ENCODE measurements around the gene PTEN. TPM values are rescaled to one million over a fixed set of nuclear protein-coding genes. Genes with fewer than 3 reads are reported as not detected.

The PTEN gene
- total RNA-seq, 4 donors from 2014 or later, result 78.6 to 184 (median 129) TPM

GRCh38 chr10:87872828-87873227 is 9.4 kb downstream of the PTEN start:
- no peak overlapping the region for H3K27ac ChIP-seq
- peaks cover 0 to 3% (median 0%) of the 10 kb centered on the region in 4 donors for H3K36me3 ChIP-seq
- in situ Hi-C loops (cut with MboI; ENCODE audit: low pct_ligation_motif_present in 1 of 4, low pct_unique_long_range_greater_than_20kb in 1 of 4, low sequenced_read_pairs in 3 of 4) (loop anchor here in 3 of 4 donors (25.0 kb wide), 3 partner anchors 239 to 514 kb away; no protein-coding TSS in a partner anchor), intact Hi-C loops (cut with DNase I; ENCODE audit: low total_unique reads) (no loop called here)
- TF ChIP-seq EP300 (IDR thresholded peaks at IDR 0.05; ENCODE audit: low read depth), result no peak
- no peak for TF ChIP-seq POLR2A (IDR thresholded peaks at IDR 0.05)
- no peak for TF ChIP-seq POLR2AphosphoS5 (IDR thresholded peaks at IDR 0.05)
- TF ChIP-seq CTCF (IDR thresholded peaks at IDR 0.05), result no peak
- WGBS, 2 donors (ENCODE audit: low coverage in 1 of 2), result 83 to 94% methylated on average over 1 to 6 of the region's 6 CpGs
- peaks cover 5 to 89% (median 24%) of the 10 kb centered on the region in 4 donors for H3K4me1 ChIP-seq
- no peaks in the 10 kb centered on the region for H3K27me3 ChIP-seq
- no peak overlapping the region for H3K4me3 ChIP-seq
- no peak for DNase-seq
- H3K9me3 ChIP-seq, result no peaks in the 10 kb centered on the region

GRCh38 chr10:87873656-87874055 is 10.2 kb downstream of the PTEN start:
- H3K27ac ChIP-seq, result no peak overlapping the region
- no peak for TF ChIP-seq POLR2A (IDR thresholded peaks at IDR 0.05)
- no peak for TF ChIP-seq CTCF (IDR thresholded peaks at IDR 0.05)
- TF ChIP-seq EP300 (IDR thresholded peaks at IDR 0.05; ENCODE audit: low read depth), result no peak
- no peak for TF ChIP-seq POLR2AphosphoS5 (IDR thresholded peaks at IDR 0.05)
- 75 to 100% methylated on average over 2 of the region's 2 CpGs for WGBS, 2 donors (ENCODE audit: low coverage in 1 of 2)
- no peaks in the 10 kb centered on the region for H3K27me3 ChIP-seq
- no peaks in the 10 kb centered on the region for H3K9me3 ChIP-seq
- peaks cover 5 to 81% (median 21%) of the 10 kb centered on the region in 4 donors for H3K4me1 ChIP-seq
- intact Hi-C loops (cut with DNase I; ENCODE audit: low total_unique reads) (no loop called here), in situ Hi-C loops (cut with MboI; ENCODE audit: low pct_ligation_motif_present in 1 of 4, low pct_unique_long_range_greater_than_20kb in 1 of 4, low sequenced_read_pairs in 3 of 4) (loop anchor here in 3 of 4 donors (25.0 kb wide), 3 partner anchors 239 to 514 kb away; no protein-coding TSS in a partner anchor)
- no peak for DNase-seq
- H3K4me3 ChIP-seq, result no peak overlapping the region
- peaks cover 0 to 7% (median 0%) of the 10 kb centered on the region in 4 donors for H3K36me3 ChIP-seq

DNA sequence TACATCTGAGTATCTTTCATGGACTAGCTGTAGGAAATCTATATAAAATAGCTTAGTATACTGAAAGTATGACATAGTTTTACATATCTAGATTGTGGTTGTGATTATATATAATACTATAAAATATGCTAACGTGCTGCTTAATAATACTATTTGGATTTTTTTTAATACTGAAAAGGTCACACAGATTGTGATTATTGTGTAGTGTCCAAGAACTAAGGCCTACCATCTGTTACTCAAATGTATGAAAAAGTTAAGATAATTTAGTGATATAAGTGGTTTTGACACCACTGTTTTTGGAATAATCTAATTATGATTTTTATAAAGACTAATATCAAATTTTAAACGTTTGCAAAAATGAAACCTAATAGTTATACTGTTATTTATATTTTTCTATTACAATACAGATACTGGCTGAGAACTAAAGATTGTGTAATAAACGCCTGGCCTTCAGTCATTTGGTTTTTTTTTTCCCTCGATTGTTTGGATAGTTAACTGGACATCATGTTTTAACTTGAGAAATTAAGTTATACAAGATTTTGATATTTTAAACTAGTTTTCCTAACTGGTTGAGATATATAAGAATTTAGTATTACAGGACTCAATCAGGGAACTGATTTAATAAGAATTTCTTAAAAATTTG is 12.6 kb downstream of the PTEN start:
- no peak for TF ChIP-seq EP300 (IDR thresholded peaks at IDR 0.05; ENCODE audit: low read depth)
- no peak for TF ChIP-seq POLR2A (IDR thresholded peaks at IDR 0.05)
- TF ChIP-seq POLR2AphosphoS5 (IDR thresholded peaks at IDR 0.05), result no peak
- no peak for TF ChIP-seq CTCF (IDR thresholded peaks at IDR 0.05)
- 46 to 59% methylated on average over 4 of the region's 4 CpGs for WGBS, 2 donors (ENCODE audit: low coverage in 1 of 2)
- Histone ChIP-seq H3K4me1 (peaks cover 0 to 61% (median 7%) of the 10 kb centered on the region in 4 donors), H3K36me3 (peaks cover 0 to 7% (median 0%) of the 10 kb centered on the region in 4 donors), H3K9me3 (no peaks in the 10 kb centered on the region), H3K27ac (no peak overlapping the region), H3K4me3 (no peak overlapping the region), H3K27me3 (no peaks in the 10 kb centered on the region)
- in situ Hi-C loops (cut with MboI; ENCODE audit: low pct_ligation_motif_present in 1 of 4, low pct_unique_long_range_greater_than_20kb in 1 of 4, low sequenced_read_pairs in 3 of 4), result no loop called here
- intact Hi-C loops (cut with DNase I; ENCODE audit: low total_unique reads), result no loop called here
- DNase-seq, result no peak

DNA sequence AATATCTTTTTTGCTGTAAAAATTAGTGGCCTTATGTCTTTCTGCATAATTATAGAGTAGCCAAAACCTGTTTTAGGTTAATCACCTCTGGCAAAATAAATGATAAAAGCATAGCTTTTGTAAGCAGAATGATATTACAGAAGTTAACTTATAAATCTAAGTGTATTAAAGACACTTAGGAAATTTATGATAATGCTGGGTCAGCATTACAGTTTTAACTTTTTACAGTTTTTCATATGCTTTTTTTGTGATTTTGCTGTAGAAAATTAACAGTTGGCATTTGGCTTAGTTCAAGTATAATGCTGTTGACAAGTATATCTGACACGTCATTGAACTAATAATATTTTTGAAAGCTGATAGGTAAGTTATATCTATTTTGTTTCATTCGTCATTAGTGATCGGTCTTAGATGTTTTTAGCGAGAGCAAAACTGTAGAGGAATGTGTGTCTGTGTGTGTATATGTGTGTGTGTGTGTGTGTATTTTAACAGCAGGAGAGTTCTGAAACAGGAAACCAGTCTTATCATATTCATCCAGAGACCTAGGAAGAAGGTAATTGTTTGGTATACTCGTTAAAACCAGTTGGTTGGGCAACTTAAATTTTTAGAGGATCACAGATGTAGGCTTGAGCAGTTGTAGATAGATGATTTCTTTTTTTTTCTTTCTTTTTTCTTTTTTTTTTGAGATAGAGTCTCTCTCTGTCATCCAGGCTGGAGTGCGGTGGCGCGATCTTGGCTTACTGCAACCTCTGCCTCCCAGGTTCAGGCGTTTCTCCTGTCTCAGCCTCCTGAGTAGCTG is 15.4 kb downstream of the PTEN start:
- peaks cover 0 to 7% (median 0%) of the 10 kb centered on the region in 4 donors for H3K36me3 ChIP-seq
- in situ Hi-C loops (cut with MboI; ENCODE audit: low pct_ligation_motif_present in 1 of 4, low pct_unique_long_range_greater_than_20kb in 1 of 4, low sequenced_read_pairs in 3 of 4), result no loop called here
- peaks cover 0 to 51% (median 5%) of the 10 kb centered on the region in 4 donors for H3K4me1 ChIP-seq
- no peak for DNase-seq
- TF ChIP-seq CTCF (IDR thresholded peaks at IDR 0.05) (no peak), EP300 (IDR thresholded peaks at IDR 0.05; ENCODE audit: low read depth) (no peak), POLR2AphosphoS5 (IDR thresholded peaks at IDR 0.05) (no peak), POLR2A (IDR thresholded peaks at IDR 0.05) (no peak)
- H3K27me3 ChIP-seq, result no peaks in the 10 kb centered on the region
- no peak overlapping the region for H3K4me3 ChIP-seq
- no peaks in the 10 kb centered on the region for H3K9me3 ChIP-seq
- no peak overlapping the region for H3K27ac ChIP-seq
- intact Hi-C loops (cut with DNase I; ENCODE audit: low total_unique reads), result no loop called here
- 91 to 93% methylated on average over 8 to 9 of the region's 9 CpGs for WGBS, 2 donors (ENCODE audit: low coverage in 1 of 2)
